Stimulated activated CD4-positive, alpha-beta T cell treated with anti-CD3 and anti-CD28 coated beads, Interleukin-4, amount 100 ng/mL, for 24 hours (primary cell): Measurements from ENCODE around the gene LOXL1.

Experiments used
- DNase-seq: peaks from one replicate; pipeline ENCODE4 v3.0.0-alpha.2; 2020

The LOXL1 gene

GRCh38 chr15:73899197-73900094, 26.8 kb upstream of the LOXL1 start:
- no peak for DNase-seq

DNA sequence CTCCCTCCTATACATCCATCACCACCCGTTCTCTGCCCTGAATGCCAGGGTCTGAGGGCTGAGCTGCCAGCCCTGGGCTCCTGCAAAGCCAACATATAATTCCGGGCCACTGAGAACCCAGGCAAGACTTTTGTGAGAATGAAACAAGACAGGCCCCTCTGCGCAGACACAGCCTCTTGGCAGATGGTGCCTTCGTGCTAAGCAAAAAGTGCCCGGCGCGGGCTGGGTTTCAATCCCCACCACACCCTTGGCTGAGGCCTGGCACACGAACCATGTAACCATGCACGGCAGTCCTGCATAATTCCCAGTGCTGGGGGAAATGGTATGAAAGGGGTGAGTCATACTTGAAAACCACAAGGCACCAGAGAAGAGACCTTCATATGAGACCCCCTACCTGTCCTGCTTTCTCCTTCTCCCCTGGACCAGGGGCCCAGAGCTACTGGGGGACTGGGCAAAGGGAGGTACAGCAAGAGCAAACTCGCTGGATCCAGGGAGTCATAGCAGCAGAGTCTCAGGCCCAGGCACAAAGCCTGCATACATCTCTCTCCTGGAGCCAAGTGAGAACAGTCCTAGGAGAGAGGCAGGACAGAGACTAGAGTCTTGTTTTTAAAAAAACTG, 26.1 kb upstream of the LOXL1 start:
- DNase-seq, result no peak

- DNase-seq, result no peak
Observed at GRCh38 chr15:73901126-73901810, 25.0 kb upstream of the LOXL1 start.

- DNase-seq, result no peak
Observed at GRCh38 chr15:73902121-73903020, 23.9 kb upstream of the LOXL1 start.

DNA sequence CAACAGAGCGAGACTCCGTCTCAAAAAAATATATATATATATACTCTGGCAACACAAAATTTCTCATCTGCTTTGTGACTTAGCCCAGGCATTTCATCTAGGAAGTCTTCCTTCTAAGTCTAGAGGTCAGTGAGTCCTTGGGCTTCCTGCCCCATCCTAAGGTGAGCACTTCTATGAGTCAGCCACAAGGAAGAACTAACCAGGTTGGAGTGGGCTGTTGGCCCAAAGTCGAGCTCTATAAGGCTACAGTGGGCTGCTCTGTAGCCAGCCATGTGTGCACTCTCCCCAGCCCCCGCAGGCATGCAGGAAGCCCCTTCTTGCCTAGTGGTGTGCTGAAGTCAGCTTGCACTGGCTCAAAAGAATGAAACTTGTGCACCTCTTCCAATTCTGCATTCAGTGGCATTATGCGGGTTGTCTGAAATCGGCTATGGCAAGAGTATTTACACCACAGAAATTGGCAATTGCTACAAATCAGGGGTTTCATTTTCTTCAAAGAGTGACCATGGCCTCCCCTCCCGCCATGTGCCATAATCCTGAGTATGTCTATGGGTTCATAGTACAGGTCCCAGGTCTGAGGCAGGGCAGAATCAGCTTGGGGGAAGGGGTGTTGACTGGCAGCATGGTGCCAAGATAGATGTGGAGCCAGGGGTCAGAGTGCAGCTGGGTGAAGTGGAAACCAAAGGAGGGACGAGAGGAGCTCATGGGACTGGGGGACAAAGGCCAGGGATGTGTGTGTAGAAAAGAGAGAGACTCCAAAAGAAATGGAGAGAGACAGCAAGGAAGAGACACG, 22.0 kb upstream of the LOXL1 start:
- no peak for DNase-seq

DNA sequence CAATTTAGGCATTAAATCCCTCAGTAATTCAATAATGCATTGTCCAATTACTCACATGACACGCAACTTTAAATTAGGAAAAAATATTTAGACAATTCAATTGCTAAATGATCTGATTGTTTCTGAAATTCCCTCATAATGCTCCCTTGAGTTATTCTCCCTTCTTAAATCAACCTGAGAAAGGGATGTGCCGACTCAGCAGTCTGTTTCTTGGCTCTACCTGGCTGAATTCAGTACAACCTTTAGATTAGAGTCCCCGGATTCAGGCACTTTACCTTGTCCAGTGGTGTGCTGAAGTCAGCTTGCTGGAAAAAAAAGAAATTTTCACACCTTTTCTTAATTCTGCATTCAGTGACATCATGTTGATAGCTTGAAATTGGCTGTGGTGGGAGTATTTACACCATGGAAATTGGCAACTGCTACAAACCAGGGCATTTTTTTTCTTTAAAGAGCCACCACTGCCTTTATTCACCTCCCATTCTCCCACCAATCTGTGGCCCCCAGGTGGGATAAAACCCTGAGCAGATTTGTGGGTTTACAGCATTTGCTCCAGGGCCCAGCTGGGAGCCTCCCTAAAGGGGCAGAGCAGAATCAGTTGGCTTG, 20.9 kb upstream of the LOXL1 start:
- no peak for DNase-seq

DNA sequence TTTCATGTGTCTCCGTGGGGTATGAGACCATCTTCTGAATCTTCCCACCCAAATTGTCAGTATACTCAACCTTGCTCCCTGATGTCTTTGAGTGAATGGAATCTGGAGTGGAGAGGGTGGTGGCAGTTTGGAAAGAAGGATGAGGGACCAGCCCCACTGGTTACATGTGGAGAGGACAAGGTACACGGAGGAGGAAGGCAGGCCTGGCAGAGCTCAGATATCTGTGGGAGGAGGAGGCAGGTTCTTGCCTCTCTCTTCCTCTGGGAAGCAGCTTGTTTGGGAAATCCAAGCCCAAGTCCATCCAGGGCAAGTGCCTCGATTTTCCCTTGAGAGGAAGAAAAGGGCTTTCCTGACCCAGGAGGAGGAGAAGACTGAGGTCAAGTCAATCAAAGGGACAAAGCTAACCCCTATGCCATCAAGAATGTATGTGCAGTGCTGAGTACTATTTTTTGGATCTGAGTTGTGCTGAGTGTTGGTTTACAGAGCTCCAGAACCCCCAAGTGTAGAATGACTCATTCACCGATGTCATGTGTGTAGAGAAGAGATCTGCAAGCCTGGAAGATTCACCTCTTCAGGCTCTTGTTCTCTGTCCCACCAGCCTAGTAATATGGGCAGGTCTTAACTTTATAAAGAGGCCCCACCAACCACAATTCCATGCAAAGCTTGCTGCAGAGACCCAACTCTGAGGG, 19.8 kb upstream of the LOXL1 start:
- no peak for DNase-seq

DNA sequence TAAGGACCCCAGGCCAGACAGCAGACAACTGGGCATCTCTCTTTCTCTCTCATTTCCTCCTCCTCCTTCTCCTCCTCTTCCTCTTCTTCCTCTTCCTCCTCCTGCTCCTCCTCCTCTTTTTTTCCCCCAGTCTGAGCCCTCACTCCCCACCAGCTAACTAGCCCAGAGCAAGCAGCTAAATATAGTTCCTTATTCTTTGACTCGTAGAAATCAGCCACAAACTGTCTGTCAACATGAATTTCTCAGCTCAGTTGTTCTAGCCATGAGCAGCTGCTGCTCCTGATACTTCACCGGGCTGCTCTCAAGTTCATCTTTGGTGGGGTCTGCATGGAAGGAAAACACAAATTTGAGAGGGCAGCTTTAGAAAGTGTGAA, 19.2 kb upstream of the LOXL1 start:
- no peak for DNase-seq

DNA sequence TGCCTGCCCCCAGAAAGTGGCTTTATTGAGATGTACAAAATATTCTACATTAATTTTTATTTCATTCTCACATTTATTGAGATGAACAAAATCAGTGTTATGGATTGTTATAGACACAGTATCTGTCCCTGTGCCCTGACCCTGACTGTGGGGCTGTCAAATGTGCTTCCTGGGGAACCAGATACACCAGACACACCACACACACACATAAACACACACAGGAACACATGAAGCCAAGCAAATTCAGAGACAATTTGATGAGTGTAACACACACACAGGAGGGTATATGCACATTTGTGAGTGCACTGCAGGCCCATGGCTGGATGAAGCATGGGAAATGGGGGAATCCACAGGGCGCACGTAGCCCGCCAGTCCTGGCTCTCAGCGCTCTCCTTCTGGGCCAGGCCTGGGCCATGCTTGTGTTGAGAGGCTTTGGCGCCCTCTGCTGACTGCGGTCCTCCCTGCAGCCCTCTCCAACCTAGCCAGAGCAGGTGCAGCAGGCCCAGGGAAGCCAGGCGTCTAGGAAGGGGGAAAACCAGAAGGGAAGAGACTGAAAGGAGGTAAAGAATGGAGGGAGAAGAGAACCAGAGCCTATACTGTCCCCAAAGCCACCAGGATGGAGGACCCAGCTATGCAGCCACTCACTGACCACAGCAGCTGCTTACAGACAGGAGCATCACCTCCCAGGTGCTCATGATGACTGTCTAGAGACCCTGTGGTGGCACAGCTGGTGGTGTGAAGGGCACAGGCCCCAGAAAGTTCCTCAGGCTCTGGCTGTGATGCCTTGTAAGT, 18.0 kb upstream of the LOXL1 start:
- peak; percentile 80 for DNase-seq

DNA sequence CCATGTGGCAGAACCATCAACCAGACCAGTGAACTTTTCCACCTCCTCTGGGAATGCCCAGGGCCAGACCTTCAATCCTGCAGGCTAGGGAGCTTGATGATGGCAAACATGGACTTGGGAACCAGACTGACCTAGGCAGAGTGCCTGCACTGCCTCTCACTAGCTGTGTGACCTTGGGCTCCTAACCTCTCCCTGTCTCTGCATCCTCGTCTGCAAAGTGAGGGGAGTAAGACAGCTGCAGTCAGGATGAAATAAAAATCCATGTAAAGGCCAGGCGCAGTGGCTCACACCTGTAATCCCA, 17.5 kb upstream of the LOXL1 start:
- no peak for DNase-seq

DNA sequence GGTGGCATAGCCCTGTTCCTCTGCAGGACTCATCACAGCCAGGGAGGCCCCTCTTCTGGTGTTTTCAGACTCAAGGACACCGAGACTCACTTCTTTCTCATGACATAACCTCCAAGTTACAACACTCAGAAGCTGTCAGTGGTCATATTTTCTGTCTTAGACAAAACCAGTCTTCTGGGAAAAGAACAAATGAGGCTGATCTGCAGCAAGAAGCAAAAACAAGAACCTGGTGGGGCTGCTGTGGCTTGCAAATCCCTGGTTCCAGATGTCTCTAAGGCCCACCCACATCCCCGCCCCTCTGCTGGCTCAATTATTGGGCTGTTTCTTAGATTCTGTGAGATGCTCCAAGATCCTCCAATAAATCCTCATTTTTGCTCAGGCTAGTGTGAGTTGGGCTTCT, 16.6 kb upstream of the LOXL1 start:
- no peak for DNase-seq

DNA sequence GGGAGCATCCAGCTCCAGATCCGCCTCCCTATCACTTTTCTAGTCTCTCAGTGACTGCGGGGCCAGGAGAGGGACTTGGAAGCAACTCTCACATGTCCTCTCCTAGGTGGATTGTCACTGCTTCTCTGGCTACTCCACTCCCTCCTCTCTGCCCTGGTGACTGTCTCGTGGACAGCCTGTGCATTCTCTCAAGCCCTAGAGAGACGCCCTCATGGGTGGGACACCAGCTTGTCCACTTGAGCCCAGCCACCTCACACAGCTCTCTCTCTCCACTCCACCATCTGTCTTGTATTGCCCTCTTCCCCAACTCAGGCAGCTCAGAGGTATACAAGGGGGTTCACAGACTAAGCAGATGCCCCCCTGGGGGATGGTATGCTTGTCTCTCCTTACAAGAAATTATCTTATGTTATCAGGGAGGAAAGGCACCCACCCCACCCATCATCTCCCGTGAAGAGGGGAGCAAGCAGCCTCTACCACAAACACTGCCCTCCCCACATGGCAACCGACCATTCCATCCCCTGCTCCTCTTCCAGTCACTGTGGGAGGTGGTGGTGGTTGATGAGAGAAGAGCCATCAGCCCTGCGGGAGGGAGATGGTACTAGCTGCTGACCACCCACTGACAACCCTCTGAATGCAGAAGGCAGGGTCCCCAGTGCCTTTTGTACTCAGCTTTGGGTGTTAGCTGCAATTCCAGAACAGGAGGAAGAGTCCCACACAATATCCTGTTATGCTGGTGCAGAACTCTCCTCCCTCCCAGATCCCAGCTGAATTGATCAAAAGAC, 15.5 kb upstream of the LOXL1 start:
- DNase-seq, result no peak

DNA sequence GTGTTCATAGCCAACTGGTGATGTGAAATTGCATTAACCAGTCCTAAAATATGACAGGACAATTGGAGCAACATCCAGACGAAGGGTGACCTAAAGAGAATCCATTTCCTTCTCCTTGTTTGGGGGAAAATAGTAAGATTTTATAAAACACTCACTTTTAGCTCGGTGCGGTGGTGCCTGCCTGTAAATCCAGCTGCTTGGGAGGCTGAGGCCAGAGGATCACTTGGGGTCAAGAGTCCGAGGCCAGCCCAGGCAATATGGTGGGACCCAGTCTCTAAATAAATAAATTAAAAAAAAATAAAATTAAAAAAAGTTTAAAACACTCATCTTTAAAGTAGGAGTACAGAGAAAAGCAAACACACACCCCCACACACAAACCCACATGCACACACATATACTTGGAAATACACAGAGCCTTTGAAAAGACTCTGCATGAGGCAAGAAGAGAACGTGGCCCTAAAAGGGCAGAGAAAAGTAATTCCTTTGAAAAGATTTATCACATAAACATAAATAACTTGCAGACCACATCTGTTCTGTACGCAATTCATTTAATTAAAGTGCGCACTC, 14.1 kb upstream of the LOXL1 start:
- DNase-seq, result no peak

DNA sequence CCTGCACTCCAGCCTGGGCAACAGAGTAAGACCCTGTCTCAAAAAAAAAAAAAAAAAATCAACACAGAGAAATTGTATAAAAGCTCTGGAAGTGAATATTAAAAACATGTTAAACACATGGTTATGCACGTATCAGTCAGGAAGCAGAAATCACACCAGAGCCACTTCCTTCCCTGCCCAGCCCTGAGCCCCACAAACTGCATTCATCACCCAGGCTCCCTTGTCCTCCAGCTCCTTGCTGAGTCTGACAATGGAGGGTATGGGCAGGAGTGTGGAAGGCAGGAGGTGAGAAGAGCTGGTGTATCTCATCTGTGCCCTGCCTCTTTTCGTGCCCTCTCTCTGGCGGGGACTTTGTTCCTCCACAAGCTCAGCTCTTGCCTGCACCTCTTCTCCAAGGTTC, 12.1 kb upstream of the LOXL1 start:
- DNase-seq, result no peak

DNA sequence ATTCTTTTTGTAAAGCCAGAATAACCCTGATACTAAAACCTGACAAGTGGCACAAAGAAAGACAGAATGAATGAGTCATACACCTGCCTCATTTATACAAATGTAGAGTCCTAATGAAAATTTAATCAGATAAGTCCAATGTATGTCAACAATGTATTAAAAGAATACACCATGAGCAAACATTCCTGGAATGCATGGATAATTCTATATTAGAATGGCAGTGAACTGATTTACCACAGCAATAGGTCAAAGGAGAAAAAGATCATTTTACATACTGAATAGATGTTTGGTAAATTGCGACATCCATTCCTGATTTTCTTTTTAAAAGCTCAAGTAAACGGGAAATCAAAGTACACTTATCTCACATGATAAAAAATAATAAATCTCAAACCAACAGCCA, 11.2 kb upstream of the LOXL1 start:
- DNase-seq, result no peak

DNA sequence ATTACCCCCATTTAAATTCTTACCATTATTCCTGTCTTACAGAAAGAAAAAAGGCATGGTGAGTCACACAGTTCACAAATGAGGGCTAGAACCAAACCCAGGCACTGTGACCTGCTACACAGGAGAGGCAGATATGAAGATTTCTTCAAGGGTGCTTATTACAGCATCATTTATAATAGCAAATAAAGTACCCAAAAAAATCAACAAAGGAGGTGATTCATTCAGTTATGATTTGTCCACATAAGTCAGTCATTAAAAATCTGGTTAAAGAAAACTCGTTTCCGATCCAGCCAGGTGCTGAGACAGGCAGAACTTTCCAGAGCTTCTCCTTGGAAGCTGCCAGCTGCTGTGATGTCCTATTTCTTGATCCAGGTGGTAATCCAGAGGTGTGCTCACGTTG, 7.5 kb upstream of the LOXL1 start:
- no peak for DNase-seq

GRCh38 chr15:73919706-73920105, 6.6 kb upstream of the LOXL1 start:
- DNase-seq, result no peak

- no peak for DNase-seq
Observed at GRCh38 chr15:73921254-73921925, 4.9 kb upstream of the LOXL1 start.
